HG03460 (cell line): ENCODE data around the gene KANK3.
A peak's percentile ranks its signal among the peaks of the same experiment; 100 is the strongest.
"Not testable (repeated sequence)": the region's sequence is repeated elsewhere in the genome, so short reads cannot be mapped to it uniquely, and the experiment has no call there.

Experiments
- ATAC-seq: cut with Tn5 transposase; IDR thresholded peaks from one replicate; pipeline ENCODE4 v1.9.1; 2021; ENCODE audit not compliant: unreplicated experiment

KANK3 gene

DNA sequence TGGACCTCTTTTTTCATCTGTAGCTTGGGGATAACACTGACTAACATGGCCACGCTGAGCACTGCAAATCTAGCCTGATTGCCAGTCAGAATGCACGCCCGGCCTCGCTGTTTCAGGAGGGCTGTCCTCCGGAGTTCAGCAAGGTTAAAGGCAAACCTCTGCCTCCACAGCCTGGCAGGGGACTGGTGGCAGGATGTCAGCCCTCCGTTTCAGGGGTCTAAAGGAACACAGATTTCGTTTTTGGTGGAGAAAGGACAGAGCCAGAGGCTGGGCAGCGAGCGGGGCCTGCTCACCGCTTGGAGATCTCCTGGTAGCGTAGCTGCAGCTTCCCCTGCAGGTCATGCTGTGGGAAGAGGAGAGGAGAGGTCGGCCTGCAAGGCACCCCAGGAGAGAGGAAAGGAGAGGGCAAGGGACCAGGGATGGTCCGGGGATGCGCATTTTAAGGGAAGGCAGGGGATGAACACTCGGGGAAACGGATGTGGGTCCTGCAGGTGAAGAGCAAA, 22.4 kb downstream of the KANK3 start:
- ATAC-seq, result peak; percentile 8

GRCh38 chr19:8319807-8320520, 23.1 kb downstream of the KANK3 start:
- no peak for ATAC-seq

- ATAC-seq, result not testable (repeated sequence)
These were observed 24.2 kb downstream of the KANK3 start for GRCh38 chr19:8318835-8319234.

DNA sequence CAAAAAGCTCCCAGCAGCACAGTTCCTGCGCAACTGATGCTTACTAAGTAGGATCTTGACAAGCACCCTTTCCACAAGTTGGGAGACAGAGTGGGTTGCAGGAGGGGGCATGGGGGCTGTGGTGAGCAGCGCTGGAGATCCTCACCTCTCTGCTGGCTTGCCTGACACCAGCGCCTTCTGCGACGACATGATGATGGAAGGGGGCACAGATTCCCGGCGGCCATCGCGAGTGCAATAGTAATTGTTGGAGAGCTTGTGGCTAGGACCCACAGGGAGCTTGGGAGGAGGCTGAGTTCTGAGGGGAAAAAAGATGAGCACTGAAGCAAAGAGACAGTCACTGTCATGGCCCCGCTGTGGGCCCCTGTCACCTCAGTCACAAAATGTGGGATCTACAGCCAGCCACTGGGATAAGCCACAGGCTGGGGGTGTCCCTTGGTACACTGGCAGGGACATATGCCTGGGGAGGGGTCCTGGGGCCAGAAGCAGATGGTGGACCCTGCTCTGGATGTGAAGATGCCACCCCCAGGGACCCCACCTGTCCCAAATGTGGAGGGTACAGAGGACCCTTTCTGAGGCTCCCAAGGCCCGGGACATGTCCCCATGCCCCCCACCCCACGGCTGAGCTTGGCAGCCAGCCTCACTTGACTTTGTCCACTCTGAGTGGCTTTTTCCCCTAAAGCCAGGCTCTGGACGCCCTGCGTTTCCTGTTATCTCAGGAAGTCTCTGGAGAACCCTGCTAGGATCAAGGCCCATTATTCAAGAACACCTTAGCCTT, 26.5 kb downstream of the KANK3 start:
- no peak for ATAC-seq

- not testable (repeated sequence) for ATAC-seq
These were observed 28.0 kb downstream of the KANK3 start for GRCh38 chr19:8314981-8315640.

DNA sequence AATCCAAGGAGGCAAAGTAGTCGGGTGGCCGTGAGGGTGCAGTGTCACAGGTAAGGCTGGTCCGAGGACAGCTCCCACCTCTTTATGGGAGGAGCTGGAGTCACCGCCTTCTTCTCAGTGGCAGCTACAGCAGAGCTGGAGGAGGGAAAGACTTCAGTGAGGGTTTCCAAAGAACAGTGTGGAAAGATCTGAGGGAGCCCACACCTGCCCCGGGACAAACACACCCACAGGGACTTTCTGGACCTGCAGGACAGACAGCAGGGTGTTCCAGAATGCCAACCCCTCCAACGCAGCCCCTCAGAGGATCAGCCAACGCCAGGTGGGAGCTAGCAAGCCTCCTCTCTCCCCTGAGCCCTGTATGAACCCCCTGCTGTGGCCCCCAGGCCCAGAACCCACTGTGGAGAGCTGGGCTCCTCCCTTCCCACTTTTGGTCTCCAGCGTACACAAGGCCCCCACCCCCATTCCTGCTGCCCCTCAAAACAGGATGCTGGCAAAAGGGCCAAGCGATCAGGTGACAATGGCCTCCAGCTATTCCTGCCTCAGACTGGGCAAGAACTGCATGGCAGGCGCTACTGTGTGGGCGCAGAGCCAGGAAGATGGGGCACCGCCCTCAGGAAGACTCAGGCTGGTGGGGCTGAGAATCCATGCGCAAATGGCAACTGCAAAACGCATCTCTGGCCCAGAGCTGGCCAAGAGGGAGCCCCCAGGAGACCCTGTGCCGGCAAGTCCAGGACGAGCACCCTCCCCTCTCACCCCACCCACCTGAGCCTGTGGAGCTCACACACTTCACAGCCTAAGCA, 31.4 kb downstream of the KANK3 start:
- no peak for ATAC-seq

GRCh38 chr19:8310342-8311055, 32.6 kb downstream of the KANK3 start:
- ATAC-seq, result no peak

GRCh38 chr19:8308891-8309291, 34.2 kb downstream of the KANK3 start:
- ATAC-seq, result no peak

- ATAC-seq, result peak; percentile 65
These were observed 34.8 kb downstream of the KANK3 start, which contains the start of gene CD320 for GRCh38 chr19:8307965-8308866. Gene CD320, minus strand, starts transcription at chr19:8308358. Its CDS starts 68 bp downstream, at chr19:8308290.

GRCh38 chr19:8307400-8307964, 35.6 kb downstream of the KANK3 start:
- ATAC-seq, result no peak

DNA sequence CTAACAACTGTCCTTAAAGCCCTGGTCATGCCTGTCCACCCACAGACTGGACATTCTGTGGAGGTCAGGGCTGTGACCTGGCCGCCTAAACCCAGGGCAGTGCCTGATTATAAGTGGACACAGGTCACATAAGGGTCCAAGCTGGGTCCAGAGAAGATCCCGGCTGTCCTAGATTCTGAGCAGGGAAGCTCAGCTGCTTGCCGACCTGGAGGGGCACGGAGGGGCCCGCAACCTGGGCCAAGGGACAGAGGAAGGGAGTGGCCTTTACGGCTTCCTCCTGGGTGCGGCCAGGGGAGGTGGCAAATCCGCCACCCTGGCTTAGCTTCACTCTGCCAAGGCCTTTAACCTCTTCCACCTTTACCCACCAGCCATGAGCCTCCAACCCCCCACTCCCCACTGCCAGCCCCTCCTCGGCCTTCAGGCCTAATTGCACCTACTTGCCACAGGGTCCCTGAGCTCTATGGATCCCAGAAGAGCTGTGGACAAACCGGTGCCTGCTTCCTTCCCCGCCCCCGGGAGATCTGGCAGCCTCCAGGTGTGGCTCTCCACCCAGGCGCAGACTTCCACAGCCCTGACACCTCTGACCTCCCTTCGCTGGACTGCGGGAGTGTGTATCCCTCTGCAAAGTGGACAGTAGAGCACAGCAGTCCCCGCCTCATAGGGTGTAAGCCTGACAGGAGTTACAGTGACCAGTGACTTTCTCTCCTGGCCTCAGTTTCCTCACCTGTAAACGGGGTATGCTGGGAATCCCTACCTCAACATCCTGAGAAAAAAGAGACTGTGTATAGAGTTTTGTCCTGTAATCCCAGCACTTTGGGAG, 36.6 kb downstream of the KANK3 start:
- no peak for ATAC-seq

GRCh38 chr19:8305798-8306197, 37.3 kb downstream of the KANK3 start:
- ATAC-seq, result no peak

GRCh38 chr19:8304841-8305621, 38.0 kb downstream of the KANK3 start:
- ATAC-seq, result no peak

- no peak for ATAC-seq
These were observed 40.3 kb downstream of the KANK3 start for GRCh38 chr19:8302734-8303133.

- ATAC-seq, result no peak
These were observed 40.7 kb downstream of the KANK3 start for GRCh38 chr19:8302357-8302691.

GRCh38 chr19:8291337-8291736, 51.7 kb downstream of the KANK3 start:
- not testable (repeated sequence) for ATAC-seq

GRCh38 chr19:8276508-8276907, 66.6 kb downstream of the KANK3 start:
- ATAC-seq, result not testable (repeated sequence)
